Measurements from ENCODE around the gene ZCCHC8.
"Not testable (repeated sequence)": the region's sequence is repeated elsewhere in the genome, so short reads cannot be mapped to it uniquely, and the experiment has no call there.

ZCCHC8 gene

DNA sequence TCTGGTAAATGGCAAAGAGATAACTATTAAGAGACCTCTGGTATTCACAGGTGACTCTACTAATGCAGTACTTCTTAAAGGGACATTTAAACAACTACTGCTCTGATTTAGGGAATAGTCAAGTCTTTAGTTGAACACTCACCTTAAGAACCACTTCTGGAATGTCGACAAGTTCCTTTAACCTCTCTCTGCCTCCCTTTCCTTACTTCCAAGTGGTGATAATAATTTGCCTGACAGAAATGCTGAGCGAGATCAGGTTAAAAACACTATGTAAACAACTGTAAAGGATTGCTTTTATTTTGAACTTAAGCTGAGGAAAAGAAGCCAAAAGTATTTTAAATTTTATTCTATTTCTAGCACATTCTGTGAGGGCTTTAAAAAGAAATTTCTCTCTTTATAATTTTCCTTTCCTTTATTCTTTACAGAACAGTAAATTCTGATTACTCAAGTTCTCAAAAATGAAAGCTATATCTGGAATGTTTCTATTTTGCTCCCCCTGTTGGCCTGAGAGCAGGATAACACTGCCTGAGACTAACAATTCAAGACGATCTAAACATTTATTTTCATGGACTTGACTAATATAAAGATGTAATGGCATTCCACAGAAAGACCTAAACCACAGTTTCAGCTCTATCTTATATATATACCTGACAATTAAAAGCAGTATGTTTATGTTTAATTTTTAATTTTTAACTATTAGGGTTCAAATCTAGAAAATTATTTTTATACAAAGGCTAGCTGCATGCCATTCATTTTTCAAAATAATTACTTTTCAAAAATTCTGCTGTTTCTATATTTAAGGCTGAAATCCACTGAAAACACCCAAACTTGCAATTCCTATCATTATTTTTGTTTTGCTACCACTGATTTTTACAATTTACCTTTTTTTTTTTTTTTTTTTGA is 29.2 kb downstream of the ZCCHC8 start:
- Histone ChIP-seq H3K36me3 (ENCODE audit: insufficient read depth, low read length) (peaks cover 20% of the 10 kb centered on the region), H3K9me3 (ENCODE audit: control insufficient read depth, insufficient read depth, low read length) (no peaks in the 10 kb centered on the region), H3K9ac (ENCODE audit: low read depth, low read length) (no peak overlapping the region)

GRCh38 chr12:122470576-122470975 is 30.2 kb downstream of the ZCCHC8 start:
- H3K9ac ChIP-seq (ENCODE audit: low read depth, low read length); H3K9me3 ChIP-seq (ENCODE audit: control insufficient read depth, insufficient read depth, low read length); H3K4me1 ChIP-seq (ENCODE audit: insufficient read depth, low read length): not testable (repeated sequence)
- H3K36me3 ChIP-seq (ENCODE audit: insufficient read depth, low read length), result peaks cover 12% of the 10 kb centered on the region

More for the DNA sequence above, 29.2 kb downstream of the ZCCHC8 start:
- no peaks in the 10 kb centered on the region for H3K4me1 ChIP-seq (ENCODE audit: insufficient read depth, low read length)

DNA sequence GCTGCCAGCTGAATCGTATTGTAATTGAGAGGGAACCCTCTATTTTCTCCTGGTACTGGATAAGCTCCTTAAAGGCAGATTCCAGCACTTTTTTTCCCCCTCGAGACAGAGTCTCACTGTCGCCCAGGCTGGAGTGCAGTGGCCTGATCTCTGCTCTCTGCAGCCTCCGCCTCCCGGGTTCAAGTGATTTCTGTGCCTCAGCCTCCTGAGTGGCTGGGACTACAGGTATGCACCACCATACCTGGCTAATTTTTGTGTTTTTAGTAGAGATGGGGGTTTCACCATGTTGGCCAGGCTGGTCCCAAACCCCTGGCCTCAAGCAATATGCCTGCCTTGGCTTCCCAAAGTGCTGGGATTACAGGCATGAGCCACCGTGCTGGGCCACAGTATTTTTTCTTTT is 30.9 kb downstream of the ZCCHC8 start:
- not testable (repeated sequence) for H3K4me1 ChIP-seq (ENCODE audit: insufficient read depth, low read length); H3K9ac ChIP-seq (ENCODE audit: low read depth, low read length); H3K9me3 ChIP-seq (ENCODE audit: control insufficient read depth, insufficient read depth, low read length)
- H3K36me3 ChIP-seq (ENCODE audit: insufficient read depth, low read length), result peaks cover 12% of the 10 kb centered on the region

GRCh38 chr12:122467983-122468382 is 32.7 kb downstream of the ZCCHC8 start:
- Histone ChIP-seq H3K9ac (ENCODE audit: low read depth, low read length) (no peak overlapping the region), H3K4me1 (ENCODE audit: insufficient read depth, low read length) (no peaks in the 10 kb centered on the region), H3K36me3 (ENCODE audit: insufficient read depth, low read length) (no peaks in the 10 kb centered on the region), H3K9me3 (ENCODE audit: control insufficient read depth, insufficient read depth, low read length) (no peaks in the 10 kb centered on the region)

DNA sequence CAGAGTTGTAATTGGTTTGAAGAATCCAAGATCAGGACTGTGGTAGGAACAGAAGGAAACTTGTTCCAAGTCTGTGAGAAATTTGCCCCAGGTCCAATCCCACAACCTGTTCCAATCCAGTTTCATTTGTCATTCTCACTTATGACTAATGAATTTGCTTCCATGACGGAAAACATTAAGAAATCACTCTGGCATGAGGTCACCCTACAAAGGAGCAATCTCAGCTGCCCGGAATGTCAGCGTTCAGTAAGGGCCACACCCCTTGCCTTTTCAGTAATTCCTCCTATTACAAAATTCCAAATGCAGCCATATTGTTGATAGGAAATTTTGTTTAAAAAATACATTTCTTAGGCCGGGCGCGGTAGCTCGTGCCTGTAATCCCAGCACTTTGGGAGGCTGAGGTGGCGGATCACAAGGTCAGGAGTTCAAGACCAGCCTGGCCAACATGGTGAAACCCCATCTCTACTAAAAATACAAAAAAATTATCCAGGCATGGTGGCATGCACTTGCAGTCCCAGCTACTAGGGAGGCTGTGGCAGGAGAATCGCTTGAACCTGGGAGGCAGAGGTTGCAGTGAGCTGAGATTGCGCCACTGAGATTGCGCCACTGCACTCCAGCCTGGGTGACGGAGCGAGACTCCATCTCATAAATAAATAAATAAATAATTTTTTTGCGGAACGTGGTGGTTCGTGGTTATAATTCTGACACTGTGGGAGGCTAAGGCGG is 36.3 kb downstream of the ZCCHC8 start:
- H3K36me3 ChIP-seq (ENCODE audit: insufficient read depth, low read length); H3K9ac ChIP-seq (ENCODE audit: low read depth, low read length); H3K4me1 ChIP-seq (ENCODE audit: insufficient read depth, low read length); H3K9me3 ChIP-seq (ENCODE audit: control insufficient read depth, insufficient read depth, low read length): not testable (repeated sequence)

DNA sequence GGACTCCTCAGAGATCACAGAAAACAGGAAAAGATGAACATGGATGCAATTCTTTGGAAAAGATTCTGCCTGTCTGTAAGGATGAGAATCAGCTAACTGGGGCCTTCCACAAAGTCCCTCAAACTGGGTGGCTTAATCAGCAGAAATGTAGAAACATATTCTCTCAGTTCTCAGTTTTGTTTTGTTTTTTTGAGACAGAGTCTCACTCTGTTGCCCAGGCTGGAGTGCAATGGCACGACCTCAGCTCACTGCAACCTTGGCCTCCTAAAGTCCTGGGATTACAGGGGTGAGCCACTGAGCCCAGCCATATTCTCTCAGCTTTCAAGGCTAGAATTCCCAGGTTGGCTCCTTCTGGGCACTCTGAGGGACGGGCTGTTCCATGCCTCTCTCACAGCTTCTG is 40.1 kb downstream of the ZCCHC8 start:
- H3K36me3 ChIP-seq (ENCODE audit: insufficient read depth, low read length), result no peaks in the 10 kb centered on the region
- H3K9ac ChIP-seq (ENCODE audit: low read depth, low read length), result no peak overlapping the region
- no peaks in the 10 kb centered on the region for H3K4me1 ChIP-seq (ENCODE audit: insufficient read depth, low read length)
- no peaks in the 10 kb centered on the region for H3K9me3 ChIP-seq (ENCODE audit: control insufficient read depth, insufficient read depth, low read length)

DNA sequence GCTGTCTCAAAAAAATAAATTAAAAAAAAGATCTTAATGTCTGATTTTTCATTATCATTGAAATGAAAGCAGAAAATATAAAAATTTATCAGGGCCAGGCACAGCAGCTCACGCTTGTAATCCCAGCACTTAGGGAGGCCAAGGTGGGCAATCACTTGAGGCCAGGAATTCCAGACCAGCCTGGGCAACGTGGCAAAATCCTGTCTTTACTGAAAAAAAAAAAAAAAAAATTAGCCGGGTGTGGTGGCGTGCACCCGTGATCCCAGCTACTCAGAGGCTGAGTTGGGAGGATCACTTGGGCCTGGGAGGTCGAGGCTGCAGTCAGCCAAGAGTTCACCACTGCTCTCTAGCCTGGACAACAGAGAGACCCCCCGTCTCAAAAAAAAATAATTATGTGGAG is 40.7 kb downstream of the ZCCHC8 start:
- H3K9ac ChIP-seq (ENCODE audit: low read depth, low read length), result no peak overlapping the region

GRCh38 chr12:122459211-122459610 is 41.5 kb downstream of the ZCCHC8 start:
- Histone ChIP-seq H3K9ac (ENCODE audit: low read depth, low read length) (no peak overlapping the region), H3K36me3 (ENCODE audit: insufficient read depth, low read length) (no peaks in the 10 kb centered on the region), H3K9me3 (ENCODE audit: control insufficient read depth, insufficient read depth, low read length) (no peaks in the 10 kb centered on the region), H3K4me1 (ENCODE audit: insufficient read depth, low read length) (no peaks in the 10 kb centered on the region)

More for the DNA sequence above, 40.7 kb downstream of the ZCCHC8 start:
- Histone ChIP-seq H3K9me3 (ENCODE audit: control insufficient read depth, insufficient read depth, low read length) (no peaks in the 10 kb centered on the region), H3K36me3 (ENCODE audit: insufficient read depth, low read length) (no peaks in the 10 kb centered on the region), H3K4me1 (ENCODE audit: insufficient read depth, low read length) (no peaks in the 10 kb centered on the region)

DNA sequence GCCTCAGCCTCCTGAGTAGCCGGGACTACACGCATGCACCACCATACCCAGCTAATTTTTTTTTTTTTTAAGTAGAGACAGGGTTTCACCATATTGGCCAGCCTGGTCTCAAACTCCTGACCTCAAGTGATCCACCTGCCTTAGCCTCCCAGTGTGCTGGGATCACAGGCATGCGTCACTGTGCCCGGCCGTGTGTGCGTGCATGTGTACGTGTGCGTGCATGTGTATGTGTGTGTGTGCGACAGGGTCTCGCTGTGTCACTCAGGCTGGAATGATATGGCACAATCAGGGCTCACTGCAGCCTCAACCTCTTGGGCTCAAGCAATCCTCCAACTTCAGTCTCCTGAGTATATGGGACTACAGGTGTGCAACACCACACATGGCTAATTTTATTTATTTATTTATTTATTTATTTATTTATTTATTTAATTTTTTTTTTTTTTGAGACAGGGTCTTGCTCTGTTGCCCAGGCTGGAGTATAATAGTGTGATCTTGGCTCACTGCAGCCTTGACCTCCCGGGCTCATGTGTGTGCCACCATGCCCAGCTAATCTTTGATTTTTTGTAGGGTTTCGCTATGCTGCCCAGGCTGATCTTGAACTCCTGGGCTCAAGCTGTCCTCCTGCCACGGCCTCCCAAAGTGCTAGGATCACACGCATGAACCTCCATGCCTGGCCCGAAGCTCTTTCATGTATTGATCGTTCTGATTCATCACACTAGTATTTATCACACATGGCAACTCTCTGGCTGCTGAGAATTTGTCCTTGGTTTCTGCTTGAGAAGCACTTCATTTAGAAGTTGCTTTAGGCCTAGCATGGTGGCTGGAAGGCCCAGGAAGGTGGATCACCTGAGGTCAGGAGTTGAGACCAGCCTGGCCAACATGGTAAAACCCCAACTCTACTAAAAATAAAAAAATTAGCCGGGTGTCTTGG is 42.4 kb downstream of the ZCCHC8 start:
- no peak overlapping the region for H3K9ac ChIP-seq (ENCODE audit: low read depth, low read length)
- H3K9me3 ChIP-seq (ENCODE audit: control insufficient read depth, insufficient read depth, low read length), result no peaks in the 10 kb centered on the region
- no peaks in the 10 kb centered on the region for H3K36me3 ChIP-seq (ENCODE audit: insufficient read depth, low read length)
- no peaks in the 10 kb centered on the region for H3K4me1 ChIP-seq (ENCODE audit: insufficient read depth, low read length)

GRCh38 chr12:122457627-122458026 is 43.1 kb downstream of the ZCCHC8 start:
- Histone ChIP-seq H3K9ac (ENCODE audit: low read depth, low read length) (no peak overlapping the region), H3K36me3 (ENCODE audit: insufficient read depth, low read length) (no peaks in the 10 kb centered on the region), H3K4me1 (ENCODE audit: insufficient read depth, low read length) (no peaks in the 10 kb centered on the region), H3K9me3 (ENCODE audit: control insufficient read depth, insufficient read depth, low read length) (no peaks in the 10 kb centered on the region)

DNA sequence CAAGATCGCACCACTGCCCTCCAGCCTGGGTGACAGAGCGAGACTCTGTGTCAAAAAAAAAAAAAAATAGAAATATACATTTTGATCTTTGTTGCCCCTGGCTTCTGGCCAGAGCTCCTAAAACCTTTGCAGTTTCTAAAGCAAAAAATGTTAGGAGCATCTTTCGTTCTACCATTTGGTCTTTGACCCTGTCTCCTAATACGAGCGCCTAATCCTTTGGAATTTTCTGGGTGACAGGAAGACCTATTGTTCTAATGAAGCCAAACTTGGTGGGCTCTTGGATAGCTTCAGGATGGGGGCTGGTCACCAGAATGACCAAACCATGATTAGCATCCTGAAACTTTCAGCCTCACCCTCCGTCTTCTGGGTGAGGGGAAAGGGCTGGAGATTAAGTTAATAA is 46.0 kb downstream of the ZCCHC8 start:
- no peaks in the 10 kb centered on the region for H3K4me1 ChIP-seq (ENCODE audit: insufficient read depth, low read length)
- H3K36me3 ChIP-seq (ENCODE audit: insufficient read depth, low read length), result no peaks in the 10 kb centered on the region
- no peaks in the 10 kb centered on the region for H3K9me3 ChIP-seq (ENCODE audit: control insufficient read depth, insufficient read depth, low read length)
- no peak overlapping the region for H3K9ac ChIP-seq (ENCODE audit: low read depth, low read length)

- Histone ChIP-seq H3K36me3 (ENCODE audit: insufficient read depth, low read length) (no peaks in the 10 kb centered on the region), H3K9me3 (ENCODE audit: control insufficient read depth, insufficient read depth, low read length) (no peaks in the 10 kb centered on the region), H3K9ac (ENCODE audit: low read depth, low read length) (no peak overlapping the region)
Measured at GRCh38 chr12:122454250-122454721, 46.4 kb downstream of the ZCCHC8 start.

GRCh38 chr12:122452701-122453285 is 47.9 kb downstream of the ZCCHC8 start:
- Histone ChIP-seq H3K4me1 (ENCODE audit: insufficient read depth, low read length) (no peaks in the 10 kb centered on the region), H3K9ac (ENCODE audit: low read depth, low read length) (no peak overlapping the region), H3K9me3 (ENCODE audit: control insufficient read depth, insufficient read depth, low read length) (no peaks in the 10 kb centered on the region), H3K36me3 (ENCODE audit: insufficient read depth, low read length) (no peaks in the 10 kb centered on the region)

More at GRCh38 chr12:122454250-122454721, 46.4 kb downstream of the ZCCHC8 start:
- H3K4me1 ChIP-seq (ENCODE audit: insufficient read depth, low read length), result no peaks in the 10 kb centered on the region

DNA sequence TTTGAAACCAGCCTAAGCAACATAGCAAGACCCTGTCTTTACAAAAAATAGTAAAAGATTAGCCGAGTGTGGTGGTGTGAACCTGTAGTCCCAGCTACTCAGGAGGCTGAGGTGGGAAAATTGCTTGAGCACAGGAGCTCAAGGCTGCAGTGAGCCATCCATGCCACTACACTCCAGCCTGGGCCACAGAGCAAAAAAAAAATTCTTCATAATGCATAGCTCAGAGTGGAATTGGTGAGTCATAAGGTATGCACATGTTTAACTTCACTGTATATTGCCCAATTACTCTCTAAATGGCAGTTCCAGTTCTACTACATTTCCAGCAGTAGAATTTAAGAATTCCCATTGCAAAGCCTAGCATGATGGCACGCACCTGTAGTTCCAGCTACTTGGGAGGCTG is 51.4 kb downstream of the ZCCHC8 start:
- no peaks in the 10 kb centered on the region for H3K9me3 ChIP-seq (ENCODE audit: control insufficient read depth, insufficient read depth, low read length)
- H3K36me3 ChIP-seq (ENCODE audit: insufficient read depth, low read length), result no peaks in the 10 kb centered on the region
- no peak overlapping the region for H3K9ac ChIP-seq (ENCODE audit: low read depth, low read length)
- no peaks in the 10 kb centered on the region for H3K4me1 ChIP-seq (ENCODE audit: insufficient read depth, low read length)

All from ES-I3 (cell line).